K562 (cell line): ENCODE measurements around the gene MRPL40. TPM values are rescaled to one million over a fixed set of nuclear protein-coding genes. Genes with fewer than 3 reads are reported as not detected.

Source experiments
- CBX3 ChIP-seq, 2 experiments: IDR thresholded peaks; 1 replicate in 1 of 2; 2 replicates in 1 of 2; pipeline ENCODE4 v1.6.1; 2012; ENCODE audit warnings: inconsistent platforms in 2 of 2, low read length in 2 of 2, borderline replicate concordance in 1 of 2, control low read depth in 1 of 2
- E2F3 ChIP-seq: fragments of 250-450 bp; sonication (Bioruptor Pico); IDR thresholded peaks from 2 replicates; pipeline ENCODE4 v1.4.0; 2020; ENCODE audit warnings: mild to moderate bottlenecking
- FOXM1 ChIP-seq, 2 experiments: fragments of 450-650 bp in 1 of 2; sonication (generic) in 1 of 2; formaldehyde crosslinking in 1 of 2; IDR thresholded peaks; 2 replicates each; pipeline versions ENCODE4 v1.6.1 to v1.9.0; 2017 to 2022; ENCODE audit warnings: low read depth in 2 of 2, mild to moderate bottlenecking in 2 of 2, missing genetic modification reagents in 1 of 2, moderate library complexity in 1 of 2
- HNRNPH1 ChIP-seq: fragments of 200-400 bp; formaldehyde crosslinking; optimal IDR thresholded peaks from 2 replicates; pipeline ENCODE3; 2017; ENCODE audit warnings: low read depth, mild to moderate bottlenecking, low read length, moderate library complexity
- KHSRP ChIP-seq: fragments of 450-650 bp; IDR thresholded peaks from 2 replicates; pipeline ENCODE4 v1.6.1; 2017
- LCOR ChIP-seq: sonication (generic); formaldehyde crosslinking; IDR thresholded peaks from 2 replicates; pipeline ENCODE4 v1.8.0; 2022; ENCODE audit warnings: mild to moderate bottlenecking, missing genetic modification reagents
- NCOA2 ChIP-seq, 2 experiments: fragments of 450-650 bp; IDR thresholded peaks; 2 replicates each; pipeline ENCODE4 v1.6.1; 2018; ENCODE audit warnings: mild to moderate bottlenecking in 2 of 2, moderate library complexity in 1 of 2; ENCODE audit not compliant: partially characterized antibody in 2 of 2
- PHB ChIP-seq: fragments of 250-450 bp; sonication (Bioruptor Pico); IDR thresholded peaks from 2 replicates; pipeline ENCODE4 v1.5.0; 2021
- PURB ChIP-seq: sonication (generic); formaldehyde crosslinking; IDR thresholded peaks from 2 replicates; pipeline ENCODE4 v1.9.0; 2021; ENCODE audit warnings: low read depth, mild to moderate bottlenecking, missing genetic modification reagents
- RAD51 ChIP-seq: fragments of 450-650 bp; IDR thresholded peaks from 2 replicates; pipeline ENCODE4 v1.7.1; 2016; ENCODE audit warnings: low read depth, mild to moderate bottlenecking, borderline replicate concordance
- SRSF3 ChIP-seq: fragments of 200-400 bp; formaldehyde crosslinking; IDR thresholded peaks from 2 replicates; pipeline ENCODE4 v1.6.1; 2016; ENCODE audit warnings: mild to moderate bottlenecking, low read length, moderate library complexity; ENCODE audit not compliant: insufficient read depth
- ZBTB17 ChIP-seq: fragments of 450-650 bp; formaldehyde crosslinking; IDR thresholded peaks from 2 replicates; pipeline ENCODE4 v1.4.0; 2020; ENCODE audit warnings: mild to moderate bottlenecking
- ZNF274 ChIP-seq: IDR thresholded peaks from 2 replicates; pipeline ENCODE4 v1.6.1; 2011; ENCODE audit warnings: low read depth, mild to moderate bottlenecking, low read length, moderate library complexity, borderline replicate concordance
- ZNF311 ChIP-seq: fragments of 250-450 bp; sonication (Bioruptor Pico); IDR thresholded peaks from 2 replicates; pipeline ENCODE4 v1.4.0; 2020; ENCODE audit warnings: mild to moderate bottlenecking, moderate library complexity
- ZNF717 ChIP-seq: fragments of 250-450 bp; sonication (Bioruptor Pico); IDR thresholded peaks from 2 replicates; pipeline ENCODE4 v1.5.0; 2021
- ZNF764 ChIP-seq: fragments of 250-450 bp; sonication (Bioruptor Pico); IDR thresholded peaks from 2 replicates; pipeline ENCODE4 v1.4.0; 2020; ENCODE audit warnings: low read depth, mild to moderate bottlenecking, moderate library complexity
- polyA plus RNA-seq, 8 experiments: library from polyadenylated mRNA; depleted of rRNA in 4 of 8; stranded (reverse) in 5 of 8; unstranded in 3 of 8; fragments of >200 nt; fragmentation: Nextera tagmentation in 2 of 8; fragmentation: Illumina TruSeq in 1 of 8; extraction: Ambion mirVana in 2 of 8; extraction: Trizol in 1 of 8; gene quantifications; 2 replicates each; pipeline versions ENCODE4 v1.2.1 to v1.2.3, GENCODE V29; 2011 to 2014; ENCODE audit warnings: inconsistent platforms in 1 of 8, missing spikeins in 1 of 8
- total RNA-seq, 7 experiments: library from RNA; depleted of rRNA in 6 of 7; stranded (reverse); fragments of >200 nt in 6 of 7; fragmentation: Illumina TruSeq in 2 of 7; extraction: Trizol in 2 of 7; gene quantifications; 2 replicates each; pipeline versions ENCODE4 v1.2.1 to v1.2.3, GENCODE V29; 2011 to 2021; ENCODE audit warnings: low replicate concordance in 1 of 7
- TF ChIP-seq, protein P1 (sequence below): sonication (generic); formaldehyde crosslinking; IDR thresholded peaks from 2 replicates; pipeline ENCODE4 v1.8.0; 2023; ENCODE audit warnings: mild to moderate bottlenecking, missing genetic modification reagents
- TF ChIP-seq, protein P2 (sequence below): sonication (generic); formaldehyde crosslinking; IDR thresholded peaks from 2 replicates; pipeline ENCODE4 v1.8.0; 2022; ENCODE audit warnings: missing genetic modification reagents, mild to moderate bottlenecking, borderline replicate concordance
- TF ChIP-seq, protein P3 (sequence below): sonication (generic); formaldehyde crosslinking; IDR thresholded peaks from 2 replicates; pipeline ENCODE4 v1.8.1; 2022; ENCODE audit warnings: missing genetic modification reagents

MRPL40 gene
- total and polyA plus RNA-seq, 9 of the 15 experiments (the other 6 are each of a cell fraction or from before 2014, with no cell fraction given): 132 to 652 (median 208) TPM

DNA sequence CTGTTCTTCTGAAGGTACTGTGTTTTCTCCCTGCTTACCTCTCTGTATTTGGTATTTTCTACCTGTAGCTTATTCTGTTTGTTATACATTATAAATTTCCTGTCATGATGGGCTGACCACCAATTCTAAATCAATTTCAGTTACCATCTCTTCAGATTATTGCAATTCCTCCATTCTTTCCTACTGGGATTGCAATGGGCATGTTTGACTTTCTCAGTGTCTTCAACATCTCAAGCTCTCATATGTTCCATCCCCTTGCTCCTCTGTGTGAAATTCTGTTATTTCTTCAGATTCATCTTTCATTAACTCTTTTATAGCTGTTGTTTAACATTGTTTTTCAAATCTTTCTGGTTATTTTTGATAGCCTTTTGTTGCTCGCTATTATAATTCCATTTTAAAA is 30.7 kb downstream of the MRPL40 start (continued):
- TF ChIP-seq RAD51 (no peak), CBX3 (IDR thresholded peaks at IDR 0.05; ENCODE audit: borderline replicate concordance in 1 of 2, low read length in 2 of 2) (no peak), ZNF311 (CRISPR knock-in tag) (no peak), ZNF764 (CRISPR knock-in tag) (no peak), ZBTB17 (CRISPR knock-in tag) (no peak), PURB (CRISPR knock-in tag) (no peak), NCOA2 (IDR thresholded peaks at IDR 0.05; ENCODE audit: partially characterized antibody in 2 of 2) (no peak), LCOR (CRISPR knock-in tag) (peak; percentile 25; the same call in 1 of the 2 replicates), KHSRP (no peak), SRSF3 (no peak), PHB (no peak), HNRNPH1 (no peak), E2F3 (CRISPR knock-in tag) (no peak), ZNF717 (0 out of 2 replicates have a peak, but pooled peaks have one; percentile 46), FOXM1 (IDR thresholded peaks at IDR 0.05; ENCODE audit: low read depth) (no peak), FOXM1 (CRISPR knock-in tag; IDR thresholded peaks at IDR 0.05; ENCODE audit: low read depth) (no peak), ZNF274 (no peak)
- TF ChIP-seq, protein P1, sequence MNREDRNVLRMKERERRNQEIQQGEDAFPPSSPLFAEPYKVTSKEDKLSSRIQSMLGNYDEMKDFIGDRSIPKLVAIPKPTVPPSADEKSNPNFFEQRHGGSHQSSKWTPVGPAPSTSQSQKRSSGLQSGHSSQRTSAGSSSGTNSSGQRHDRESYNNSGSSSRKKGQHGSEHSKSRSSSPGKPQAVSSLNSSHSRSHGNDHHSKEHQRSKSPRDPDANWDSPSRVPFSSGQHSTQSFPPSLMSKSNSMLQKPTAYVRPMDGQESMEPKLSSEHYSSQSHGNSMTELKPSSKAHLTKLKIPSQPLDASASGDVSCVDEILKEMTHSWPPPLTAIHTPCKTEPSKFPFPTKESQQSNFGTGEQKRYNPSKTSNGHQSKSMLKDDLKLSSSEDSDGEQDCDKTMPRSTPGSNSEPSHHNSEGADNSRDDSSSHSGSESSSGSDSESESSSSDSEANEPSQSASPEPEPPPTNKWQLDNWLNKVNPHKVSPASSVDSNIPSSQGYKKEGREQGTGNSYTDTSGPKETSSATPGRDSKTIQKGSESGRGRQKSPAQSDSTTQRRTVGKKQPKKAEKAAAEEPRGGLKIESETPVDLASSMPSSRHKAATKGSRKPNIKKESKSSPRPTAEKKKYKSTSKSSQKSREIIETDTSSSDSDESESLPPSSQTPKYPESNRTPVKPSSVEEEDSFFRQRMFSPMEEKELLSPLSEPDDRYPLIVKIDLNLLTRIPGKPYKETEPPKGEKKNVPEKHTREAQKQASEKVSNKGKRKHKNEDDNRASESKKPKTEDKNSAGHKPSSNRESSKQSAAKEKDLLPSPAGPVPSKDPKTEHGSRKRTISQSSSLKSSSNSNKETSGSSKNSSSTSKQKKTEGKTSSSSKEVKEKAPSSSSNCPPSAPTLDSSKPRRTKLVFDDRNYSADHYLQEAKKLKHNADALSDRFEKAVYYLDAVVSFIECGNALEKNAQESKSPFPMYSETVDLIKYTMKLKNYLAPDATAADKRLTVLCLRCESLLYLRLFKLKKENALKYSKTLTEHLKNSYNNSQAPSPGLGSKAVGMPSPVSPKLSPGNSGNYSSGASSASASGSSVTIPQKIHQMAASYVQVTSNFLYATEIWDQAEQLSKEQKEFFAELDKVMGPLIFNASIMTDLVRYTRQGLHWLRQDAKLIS (CRISPR knock-in tag): peak; percentile 53; the same call in 1 of the 2 replicates
- TF ChIP-seq, protein P2, sequence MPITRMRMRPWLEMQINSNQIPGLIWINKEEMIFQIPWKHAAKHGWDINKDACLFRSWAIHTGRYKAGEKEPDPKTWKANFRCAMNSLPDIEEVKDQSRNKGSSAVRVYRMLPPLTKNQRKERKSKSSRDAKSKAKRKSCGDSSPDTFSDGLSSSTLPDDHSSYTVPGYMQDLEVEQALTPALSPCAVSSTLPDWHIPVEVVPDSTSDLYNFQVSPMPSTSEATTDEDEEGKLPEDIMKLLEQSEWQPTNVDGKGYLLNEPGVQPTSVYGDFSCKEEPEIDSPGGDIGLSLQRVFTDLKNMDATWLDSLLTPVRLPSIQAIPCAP (CRISPR knock-in tag): no peak
- TF ChIP-seq, protein P3, sequence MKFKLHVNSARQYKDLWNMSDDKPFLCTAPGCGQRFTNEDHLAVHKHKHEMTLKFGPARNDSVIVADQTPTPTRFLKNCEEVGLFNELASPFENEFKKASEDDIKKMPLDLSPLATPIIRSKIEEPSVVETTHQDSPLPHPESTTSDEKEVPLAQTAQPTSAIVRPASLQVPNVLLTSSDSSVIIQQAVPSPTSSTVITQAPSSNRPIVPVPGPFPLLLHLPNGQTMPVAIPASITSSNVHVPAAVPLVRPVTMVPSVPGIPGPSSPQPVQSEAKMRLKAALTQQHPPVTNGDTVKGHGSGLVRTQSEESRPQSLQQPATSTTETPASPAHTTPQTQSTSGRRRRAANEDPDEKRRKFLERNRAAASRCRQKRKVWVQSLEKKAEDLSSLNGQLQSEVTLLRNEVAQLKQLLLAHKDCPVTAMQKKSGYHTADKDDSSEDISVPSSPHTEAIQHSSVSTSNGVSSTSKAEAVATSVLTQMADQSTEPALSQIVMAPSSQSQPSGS (CRISPR knock-in tag): no peak
